Large intestine (tissue), 12 donors: ENCODE data around the gene SRGAP2C. TPM values are rescaled to one million over a fixed set of nuclear protein-coding genes. Genes with fewer than 3 reads are reported as not detected.
"Not testable (repeated sequence)": the region's sequence is repeated elsewhere in the genome, so short reads cannot be mapped to it uniquely, and the experiment has no call there.

Source experiments
- DNase-seq, 2 donors: peaks; one replicate each; pipeline versions ENCODE4 v3.0.0 to v3.0.0-alpha.2; 2013
- H3K27ac ChIP-seq: one replicate; pipeline ENCODE4 v1.5.1; 2013; ENCODE audit warnings: low read length
- H3K27me3 ChIP-seq: 2 replicates; pipeline ENCODE4 v1.6.1; 2013; ENCODE audit warnings: low read length; ENCODE audit not compliant: control insufficient read depth, insufficient read depth
- H3K36me3 ChIP-seq: 2 replicates; pipeline ENCODE4 v1.6.1; 2013; ENCODE audit warnings: low read length; ENCODE audit not compliant: control insufficient read depth, insufficient read depth
- H3K4me1 ChIP-seq: one replicate; pipeline ENCODE4 v1.6.1; 2013; ENCODE audit warnings: low read length; ENCODE audit not compliant: control insufficient read depth, insufficient read depth
- H3K4me3 ChIP-seq: one replicate; pipeline ENCODE4 v1.5.1; 2013; ENCODE audit warnings: low read length
- H3K9me3 ChIP-seq: one replicate; pipeline ENCODE4 v1.6.1; 2013; ENCODE audit warnings: mild to moderate bottlenecking, low read depth, low read length, moderate library complexity; ENCODE audit not compliant: control insufficient read depth
- WGBS: methylation state at CpG from one replicate; pipeline ENCODE4 v1.1.5; 2013; ENCODE audit warnings: low lambda C conversion rate; ENCODE audit not compliant: insufficient coverage; 5-methylcytosine and 5-hydroxymethylcytosine counted together
- long read RNA-seq, 11 donors: transcript quantifications; one replicate each; lab custom pipeline, GENCODE V29; 2026
- polyA plus RNA-seq: library from polyadenylated mRNA; unstranded; fragments of 120-200 nt; gene quantifications from one replicate; pipeline ENCODE4 v1.2.1, GENCODE V29; 2013

SRGAP2C gene
- polyA plus RNA-seq, result 6.6 TPM
- long read RNA-seq, donor 1, result 0 reads
- long read RNA-seq, donor 2, full-length matches to known transcripts, result 1 of 1 reads
- long read RNA-seq, donor 2, partial matches to known transcripts, result 0 of 1 reads
- long read RNA-seq, donor 2, other reads (novel, unspliced or antisense), result 0 of 1 reads
- long read RNA-seq, donor 3, result 0 reads
- long read RNA-seq, donor 4, result 0 reads
- long read RNA-seq, donor 5, full-length matches to known transcripts, result 1 of 1 reads
- long read RNA-seq, donor 5, partial matches to known transcripts, result 0 of 1 reads
- long read RNA-seq, donor 5, other reads (novel, unspliced or antisense), result 0 of 1 reads
- long read RNA-seq, donor 6, full-length matches to known transcripts, result 1 of 8 reads
- long read RNA-seq, donor 6, partial matches to known transcripts, result 7 of 8 reads
- long read RNA-seq, donor 6, other reads (novel, unspliced or antisense), result 0 of 8 reads
- long read RNA-seq, donor 7, result 0 reads
- long read RNA-seq, donor 8, result 0 reads
- long read RNA-seq, donor 9, result 0 reads
- long read RNA-seq, donor 10, full-length matches to known transcripts, result 2 of 2 reads
- long read RNA-seq, donor 10, partial matches to known transcripts, result 0 of 2 reads
- long read RNA-seq, donor 10, other reads (novel, unspliced or antisense), result 0 of 2 reads
- long read RNA-seq, donor 11, result 0 reads

- H3K4me3 ChIP-seq, result peak within 1 kb of the TSS; percentile 23
- WGBS, result no CpG with 5 or more reads among the region's 54 CpGs
- not testable (repeated sequence) for H3K36me3 ChIP-seq, H3K27me3 ChIP-seq, H3K4me1 ChIP-seq, H3K27ac ChIP-seq, H3K9me3 ChIP-seq
- DNase-seq, result peak; percentile 97 to 99
Observed at GRCh38 chr1:121184290-121185127, at the start of gene SRGAP2C, which contains the start of gene FAM72B. Gene SRGAP2C, plus strand, starts transcription at chr1:121184975. Its CDS starts 2,472 bp downstream, at chr1:121187447. Gene FAM72B, minus strand, starts transcription at chr1:121184340. Its CDS starts 851 bp downstream, at chr1:121183489.

- H3K27ac ChIP-seq, DNase-seq, H3K9me3 ChIP-seq, H3K36me3 ChIP-seq, H3K4me3 ChIP-seq, H3K27me3 ChIP-seq, H3K4me1 ChIP-seq: not testable (repeated sequence)
- WGBS, result no CpG with 5 or more reads among the region's 6 CpGs
Observed at GRCh38 chr1:121140393-121140792, 44.4 kb upstream of the SRGAP2C start.

GRCh38 chr1:121148489-121149190 is 36.1 kb upstream of the SRGAP2C start:
- H3K36me3 ChIP-seq, result not testable (repeated sequence)
- no CpG with 5 or more reads among the region's 9 CpGs for WGBS

GRCh38 chr1:121151294-121151693 is 33.5 kb upstream of the SRGAP2C start:
- not testable (repeated sequence) for H3K27ac ChIP-seq, H3K9me3 ChIP-seq, H3K36me3 ChIP-seq, H3K4me1 ChIP-seq, H3K4me3 ChIP-seq, H3K27me3 ChIP-seq, DNase-seq
- no CpG with 5 or more reads among the region's 1 CpG for WGBS

More at GRCh38 chr1:121148489-121149190, 36.1 kb upstream of the SRGAP2C start:
- not testable (repeated sequence) for H3K4me1 ChIP-seq, DNase-seq, H3K27me3 ChIP-seq, H3K27ac ChIP-seq, H3K9me3 ChIP-seq, H3K4me3 ChIP-seq

- not testable (repeated sequence) for H3K4me1 ChIP-seq, DNase-seq, H3K27me3 ChIP-seq, H3K27ac ChIP-seq, H3K36me3 ChIP-seq, H3K4me3 ChIP-seq, H3K9me3 ChIP-seq
Observed at GRCh38 chr1:121152788-121153187, 32.0 kb upstream of the SRGAP2C start.

- WGBS, result no CpG with 5 or more reads among the region's 2 CpGs
- not testable (repeated sequence) for H3K27me3 ChIP-seq, H3K4me3 ChIP-seq, H3K27ac ChIP-seq, DNase-seq, H3K4me1 ChIP-seq, H3K9me3 ChIP-seq, H3K36me3 ChIP-seq
Observed at GRCh38 chr1:121154811-121155210, 30.0 kb upstream of the SRGAP2C start.

- WGBS, result no CpG with 5 or more reads among the region's 6 CpGs
- not testable (repeated sequence) for H3K27me3 ChIP-seq, H3K9me3 ChIP-seq, H3K27ac ChIP-seq, H3K4me3 ChIP-seq, H3K36me3 ChIP-seq, H3K4me1 ChIP-seq
- peak in 1 of 2 donors; percentile 0 for DNase-seq
Observed at GRCh38 chr1:121155671-121156358, 29.0 kb upstream of the SRGAP2C start.

- H3K36me3 ChIP-seq, DNase-seq, H3K9me3 ChIP-seq, H3K4me1 ChIP-seq, H3K4me3 ChIP-seq, H3K27me3 ChIP-seq, H3K27ac ChIP-seq: not testable (repeated sequence)
- no CpG with 5 or more reads among the region's 4 CpGs for WGBS
Observed at GRCh38 chr1:121156958-121157603, 27.7 kb upstream of the SRGAP2C start.

- H3K4me3 ChIP-seq, H3K36me3 ChIP-seq, H3K27me3 ChIP-seq, H3K4me1 ChIP-seq, H3K27ac ChIP-seq, DNase-seq, H3K9me3 ChIP-seq: not testable (repeated sequence)
- WGBS, result no CpG with 5 or more reads among the region's 2 CpGs
Observed at GRCh38 chr1:121157609-121158008, 27.2 kb upstream of the SRGAP2C start.
